Measurements from ENCODE around the gene MT1H. TPM values are rescaled to one million over a fixed set of nuclear protein-coding genes. Genes with fewer than 3 reads are reported as not detected.

Gene MT1H
- total and polyA plus RNA-seq, 4 donors = 4.4 to 1,775 (median 938) TPM

GRCh38 chr16:56645311-56645710 is 24.3 kb upstream of the MT1H start (continued):
- TF ChIP-seq, protein P1, sequence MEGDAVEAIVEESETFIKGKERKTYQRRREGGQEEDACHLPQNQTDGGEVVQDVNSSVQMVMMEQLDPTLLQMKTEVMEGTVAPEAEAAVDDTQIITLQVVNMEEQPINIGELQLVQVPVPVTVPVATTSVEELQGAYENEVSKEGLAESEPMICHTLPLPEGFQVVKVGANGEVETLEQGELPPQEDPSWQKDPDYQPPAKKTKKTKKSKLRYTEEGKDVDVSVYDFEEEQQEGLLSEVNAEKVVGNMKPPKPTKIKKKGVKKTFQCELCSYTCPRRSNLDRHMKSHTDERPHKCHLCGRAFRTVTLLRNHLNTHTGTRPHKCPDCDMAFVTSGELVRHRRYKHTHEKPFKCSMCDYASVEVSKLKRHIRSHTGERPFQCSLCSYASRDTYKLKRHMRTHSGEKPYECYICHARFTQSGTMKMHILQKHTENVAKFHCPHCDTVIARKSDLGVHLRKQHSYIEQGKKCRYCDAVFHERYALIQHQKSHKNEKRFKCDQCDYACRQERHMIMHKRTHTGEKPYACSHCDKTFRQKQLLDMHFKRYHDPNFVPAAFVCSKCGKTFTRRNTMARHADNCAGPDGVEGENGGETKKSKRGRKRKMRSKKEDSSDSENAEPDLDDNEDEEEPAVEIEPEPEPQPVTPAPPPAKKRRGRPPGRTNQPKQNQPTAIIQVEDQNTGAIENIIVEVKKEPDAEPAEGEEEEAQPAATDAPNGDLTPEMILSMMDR (IDR thresholded peaks at IDR 0.05; ENCODE audit: low read depth, low read length, missing input control) = no peak
- TF ChIP-seq RXRA (IDR thresholded peaks at IDR 0.05) = no peak
- TF ChIP-seq GABPA (IDR thresholded peaks at IDR 0.05 in 1 of 2, conservative IDR thresholded peaks at IDR 0.05 in 1 of 2) = no peak
- no peak for TF ChIP-seq EGR1 (IDR thresholded peaks at IDR 0.05; ENCODE audit: low read depth in 2 of 2)

DNA sequence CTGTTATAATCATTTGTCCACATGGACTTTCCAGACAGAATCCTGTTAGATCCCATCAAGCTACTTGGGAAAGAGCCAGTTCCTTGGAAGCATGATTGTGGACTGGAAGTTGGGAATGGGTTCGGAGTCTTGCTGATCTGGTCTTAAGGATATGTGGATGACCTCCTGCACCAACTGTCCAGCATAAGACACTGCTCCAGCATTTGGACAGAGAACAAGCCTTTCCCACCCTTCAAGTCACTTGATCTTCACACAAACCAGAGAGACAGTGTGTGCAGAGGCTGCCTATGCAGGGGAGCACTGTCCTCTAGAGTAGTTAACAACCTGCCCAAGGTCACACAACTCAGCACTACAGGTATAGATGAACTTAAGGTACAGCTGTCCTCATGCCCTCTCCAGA is 23.8 kb upstream of the MT1H start:
- no peak overlapping the region for H3K9ac ChIP-seq (ENCODE audit: low read depth in 1 of 2, low read length in 2 of 2)
- H3K27me3 ChIP-seq (ENCODE audit: control insufficient read depth in 4 of 4, insufficient read depth in 4 of 4, low read length in 3 of 4) = no peaks in the 10 kb centered on the region
- no peak overlapping the region for H3K27ac ChIP-seq (ENCODE audit: low read depth in 1 of 2, low read length in 2 of 2)
- 2% methylated on average over 1 of the region's 1 CpG for WGBS
- peaks cover 5 to 35% (median 18%) of the 10 kb centered on the region in 4 donors for H3K4me1 ChIP-seq (ENCODE audit: control insufficient read depth in 4 of 4, insufficient read depth in 4 of 4, low read length in 3 of 4)
- H3K36me3 ChIP-seq (ENCODE audit: control insufficient read depth in 4 of 4, insufficient read depth in 3 of 4, low read depth in 1 of 4, low read length in 3 of 4) = no peaks in the 10 kb centered on the region
- no peak for DNase-seq (ENCODE audit: low spot score)
- TF ChIP-seq, protein P2, sequence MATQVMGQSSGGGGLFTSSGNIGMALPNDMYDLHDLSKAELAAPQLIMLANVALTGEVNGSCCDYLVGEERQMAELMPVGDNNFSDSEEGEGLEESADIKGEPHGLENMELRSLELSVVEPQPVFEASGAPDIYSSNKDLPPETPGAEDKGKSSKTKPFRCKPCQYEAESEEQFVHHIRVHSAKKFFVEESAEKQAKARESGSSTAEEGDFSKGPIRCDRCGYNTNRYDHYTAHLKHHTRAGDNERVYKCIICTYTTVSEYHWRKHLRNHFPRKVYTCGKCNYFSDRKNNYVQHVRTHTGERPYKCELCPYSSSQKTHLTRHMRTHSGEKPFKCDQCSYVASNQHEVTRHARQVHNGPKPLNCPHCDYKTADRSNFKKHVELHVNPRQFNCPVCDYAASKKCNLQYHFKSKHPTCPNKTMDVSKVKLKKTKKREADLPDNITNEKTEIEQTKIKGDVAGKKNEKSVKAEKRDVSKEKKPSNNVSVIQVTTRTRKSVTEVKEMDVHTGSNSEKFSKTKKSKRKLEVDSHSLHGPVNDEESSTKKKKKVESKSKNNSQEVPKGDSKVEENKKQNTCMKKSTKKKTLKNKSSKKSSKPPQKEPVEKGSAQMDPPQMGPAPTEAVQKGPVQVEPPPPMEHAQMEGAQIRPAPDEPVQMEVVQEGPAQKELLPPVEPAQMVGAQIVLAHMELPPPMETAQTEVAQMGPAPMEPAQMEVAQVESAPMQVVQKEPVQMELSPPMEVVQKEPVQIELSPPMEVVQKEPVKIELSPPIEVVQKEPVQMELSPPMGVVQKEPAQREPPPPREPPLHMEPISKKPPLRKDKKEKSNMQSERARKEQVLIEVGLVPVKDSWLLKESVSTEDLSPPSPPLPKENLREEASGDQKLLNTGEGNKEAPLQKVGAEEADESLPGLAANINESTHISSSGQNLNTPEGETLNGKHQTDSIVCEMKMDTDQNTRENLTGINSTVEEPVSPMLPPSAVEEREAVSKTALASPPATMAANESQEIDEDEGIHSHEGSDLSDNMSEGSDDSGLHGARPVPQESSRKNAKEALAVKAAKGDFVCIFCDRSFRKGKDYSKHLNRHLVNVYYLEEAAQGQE (IDR thresholded peaks at IDR 0.05) = no peak
- no peak for TF ChIP-seq TAF1 (conservative IDR thresholded peaks at IDR 0.05)
- no peak for TF ChIP-seq EGR1 (IDR thresholded peaks at IDR 0.05; ENCODE audit: low read depth in 2 of 2)
- TF ChIP-seq RXRA (IDR thresholded peaks at IDR 0.05) = no peak
- TF ChIP-seq SP1 (IDR thresholded peaks at IDR 0.05) = no peak
- TF ChIP-seq HNF4G (IDR thresholded peaks at IDR 0.05) = no peak
- no peak for TF ChIP-seq ATF3 (IDR thresholded peaks at IDR 0.05)
- no peak for TF ChIP-seq ZBTB33 (IDR thresholded peaks at IDR 0.05)
- TF ChIP-seq MAX (IDR thresholded peaks at IDR 0.05) = no peak
- TF ChIP-seq NR2F2 (IDR thresholded peaks at IDR 0.05) = no peak
- no peak for TF ChIP-seq HNF4A (conservative IDR thresholded peaks at IDR 0.05)
- no peak for TF ChIP-seq GABPA (IDR thresholded peaks at IDR 0.05 in 1 of 2, conservative IDR thresholded peaks at IDR 0.05 in 1 of 2)
- H3K9me3 ChIP-seq (ENCODE audit: control insufficient read depth in 4 of 4, low read length in 3 of 4) = no peaks in the 10 kb centered on the region
- H3K4me3 ChIP-seq (ENCODE audit: low read depth in 1 of 3, low read length in 3 of 3) = no peak overlapping the region
